ENCODE measurements around the gene RYR2.

DNA sequence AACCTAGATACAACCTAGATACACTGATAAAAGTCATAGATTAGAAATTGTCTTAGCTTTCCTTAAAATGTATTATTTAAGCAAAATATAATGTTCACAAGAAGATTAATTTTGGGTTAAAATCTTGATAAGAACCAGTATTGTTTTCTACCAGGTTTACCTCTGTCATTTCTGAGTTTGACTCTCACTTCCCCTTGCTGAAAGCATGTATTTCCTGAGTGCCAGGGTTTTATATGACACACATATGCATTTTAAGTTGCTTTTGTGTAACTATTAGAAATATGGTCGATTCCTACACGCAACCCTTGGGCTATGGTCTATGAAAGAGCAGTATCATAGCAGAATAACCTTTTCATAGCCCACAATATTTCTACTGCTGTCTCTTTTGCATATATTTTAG, 497.1 kb downstream of the RYR2 start:
- TF ChIP-seq, protein P1, sequence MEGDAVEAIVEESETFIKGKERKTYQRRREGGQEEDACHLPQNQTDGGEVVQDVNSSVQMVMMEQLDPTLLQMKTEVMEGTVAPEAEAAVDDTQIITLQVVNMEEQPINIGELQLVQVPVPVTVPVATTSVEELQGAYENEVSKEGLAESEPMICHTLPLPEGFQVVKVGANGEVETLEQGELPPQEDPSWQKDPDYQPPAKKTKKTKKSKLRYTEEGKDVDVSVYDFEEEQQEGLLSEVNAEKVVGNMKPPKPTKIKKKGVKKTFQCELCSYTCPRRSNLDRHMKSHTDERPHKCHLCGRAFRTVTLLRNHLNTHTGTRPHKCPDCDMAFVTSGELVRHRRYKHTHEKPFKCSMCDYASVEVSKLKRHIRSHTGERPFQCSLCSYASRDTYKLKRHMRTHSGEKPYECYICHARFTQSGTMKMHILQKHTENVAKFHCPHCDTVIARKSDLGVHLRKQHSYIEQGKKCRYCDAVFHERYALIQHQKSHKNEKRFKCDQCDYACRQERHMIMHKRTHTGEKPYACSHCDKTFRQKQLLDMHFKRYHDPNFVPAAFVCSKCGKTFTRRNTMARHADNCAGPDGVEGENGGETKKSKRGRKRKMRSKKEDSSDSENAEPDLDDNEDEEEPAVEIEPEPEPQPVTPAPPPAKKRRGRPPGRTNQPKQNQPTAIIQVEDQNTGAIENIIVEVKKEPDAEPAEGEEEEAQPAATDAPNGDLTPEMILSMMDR (IDR thresholded peaks at IDR 0.05): no peak
- TF ChIP-seq POLR2AphosphoS5 (IDR thresholded peaks at IDR 0.05): no peak
